ENCODE measurements around the gene ITFG2.

- TF ChIP-seq POLR2AphosphoS5 (IDR thresholded peaks at IDR 0.05; ENCODE audit: low read depth, low read length) (no peak), RAD21 (CRISPR knock-in tag; IDR thresholded peaks at IDR 0.05) (no peak), SP1 (IDR thresholded peaks at IDR 0.05) (no peak), SP1 (CRISPR knock-in tag; IDR thresholded peaks at IDR 0.05) (no peak), CHD4 (IDR thresholded peaks at IDR 0.05; ENCODE audit: borderline replicate concordance, low read length) (no peak), BORCS8-MEF2B (CRISPR knock-in tag; IDR thresholded peaks at IDR 0.05) (no peak), CTCF (CRISPR knock-in tag; IDR thresholded peaks at IDR 0.05) (no peak), ZBTB14 (CRISPR knock-in tag; IDR thresholded peaks at IDR 0.05) (no peak)
Measured at GRCh38 chr12:2856051-2856450, 43.6 kb downstream of the ITFG2 start.
